ENCODE data around the gene NSMCE4A. TPM values are rescaled to one million over a fixed set of nuclear protein-coding genes. Genes with fewer than 3 reads are reported as not detected.

Gene NSMCE4A
- polyA plus RNA-seq, 1 donor from 2014 or later: 133 TPM

DNA sequence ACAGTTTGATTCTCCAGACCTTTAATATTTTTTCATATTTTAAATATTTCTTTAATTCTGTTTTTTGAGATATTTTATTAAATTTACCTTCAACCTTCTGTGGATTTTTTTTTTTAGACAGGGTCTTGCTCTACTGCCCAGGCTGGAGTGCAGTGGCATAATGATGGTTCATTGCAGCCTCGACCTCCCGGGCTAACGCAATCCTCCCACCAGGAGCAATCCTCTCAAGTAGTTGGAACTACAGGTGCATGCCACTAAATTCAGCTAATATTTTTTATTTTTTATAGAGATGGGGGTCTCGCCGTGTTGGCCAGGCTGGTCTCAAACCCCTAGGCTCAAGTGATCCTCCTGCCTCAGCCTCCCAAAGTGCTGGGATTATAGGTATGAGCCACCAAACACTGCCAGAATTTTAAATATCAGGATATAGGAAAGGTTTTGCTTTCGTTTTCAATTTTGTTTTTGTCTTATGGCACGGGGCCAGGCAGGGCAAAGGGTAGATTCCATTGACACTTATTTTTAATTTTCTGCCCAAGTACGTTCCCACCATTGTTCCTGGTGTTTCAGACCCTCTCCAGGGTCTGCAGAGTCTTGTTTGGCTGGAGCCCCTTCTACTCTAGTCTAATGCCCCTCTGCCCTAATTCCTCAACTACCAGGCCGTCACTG lies 15.1 kb upstream of the NSMCE4A start:
- H3K79me2 ChIP-seq (replicated peaks; ENCODE audit: insufficient read depth, low read length): no peaks in the 10 kb centered on the region
- no peaks in the 10 kb centered on the region for H3K36me3 ChIP-seq (ENCODE audit: insufficient read depth, low read length)
- no peaks in the 10 kb centered on the region for H3K27me3 ChIP-seq (ENCODE audit: insufficient read depth, low read depth, low read length)

More for the DNA sequence above, 15.1 kb upstream of the NSMCE4A start:
- Histone ChIP-seq H3K4me2 (ENCODE audit: low read length) (no peak overlapping the region), H3K9ac (ENCODE audit: low read length) (no peak overlapping the region), H4K20me1 (ENCODE audit: insufficient read depth) (no peaks in the 10 kb centered on the region), H3F3A (ENCODE audit: insufficient read depth, low read length, poor library complexity, severe bottlenecking) (no peaks in the 10 kb centered on the region), H3K4me3 (ENCODE audit: low read length) (no peak overlapping the region), H3K27ac (ENCODE audit: low read length) (no peak overlapping the region), H2AFZ (ENCODE audit: low read depth, low read length) (no peak overlapping the region), H3K9me3 (ENCODE audit: low read length) (no peaks in the 10 kb centered on the region), H3K9me2 (ENCODE audit: insufficient read depth, low read length) (no peaks in the 10 kb centered on the region)
- TF ChIP-seq RAD21 (conservative IDR thresholded peaks at IDR 0.05) (no peak), MXI1 (conservative IDR thresholded peaks at IDR 0.05; ENCODE audit: poor library complexity, severe bottlenecking) (no peak), CTCF (IDR thresholded peaks at IDR 0.05; ENCODE audit: poor library complexity, severe bottlenecking) (no peak), REST (IDR thresholded peaks at IDR 0.05; ENCODE audit: borderline replicate concordance) (no peak), EZH2 (IDR thresholded peaks at IDR 0.05; ENCODE audit: borderline replicate concordance, insufficient read depth, low read length, poor library complexity, severe bottlenecking) (no peak), SMC3 (conservative IDR thresholded peaks at IDR 0.05; ENCODE audit: poor library complexity) (no peak)
